Ishikawa (cell line): ENCODE results near the gene CNTNAP5.

ENCODE experiments used
- CEBPB ChIP-seq: IDR thresholded peaks from 2 replicates; pipeline ENCODE4 v1.6.1; 2012
- CREB1 ChIP-seq: IDR thresholded peaks from 2 replicates; pipeline ENCODE4 v1.6.1; 2012; ENCODE audit warnings: low read depth
- EGR1 ChIP-seq: IDR thresholded peaks from 2 replicates; pipeline ENCODE4 v1.6.1; 2012
- EP300 ChIP-seq: IDR thresholded peaks from 2 replicates; pipeline ENCODE4 v1.6.1; 2012; ENCODE audit warnings: borderline replicate concordance
- FOXM1 ChIP-seq: IDR thresholded peaks from 2 replicates; pipeline ENCODE4 v1.6.1; 2012; ENCODE audit warnings: low read depth, borderline replicate concordance
- MAX ChIP-seq: IDR thresholded peaks from 2 replicates; pipeline ENCODE4 v1.6.1; 2012
- NFIC ChIP-seq: IDR thresholded peaks from 2 replicates; pipeline ENCODE4 v1.6.1; 2012
- RAD21 ChIP-seq: IDR thresholded peaks from 2 replicates; pipeline ENCODE4 v1.6.1; 2012; ENCODE audit warnings: low read depth
- TAF1 ChIP-seq: IDR thresholded peaks from 2 replicates; pipeline ENCODE4 v1.6.1; 2012; ENCODE audit warnings: low read depth, mild to moderate bottlenecking
- TCF12 ChIP-seq: IDR thresholded peaks from 2 replicates; pipeline ENCODE4 v1.6.1; 2012; ENCODE audit warnings: low read depth
- TEAD4 ChIP-seq: IDR thresholded peaks from 2 replicates; pipeline ENCODE4 v1.6.1; 2012
- YY1 ChIP-seq: IDR thresholded peaks from 2 replicates; pipeline ENCODE4 v1.6.1; 2012; ENCODE audit warnings: low read depth
- ZBTB7A ChIP-seq: IDR thresholded peaks from 2 replicates; pipeline ENCODE4 v1.6.1; 2012; ENCODE audit warnings: low read depth
- TF ChIP-seq, protein P1 (sequence below): IDR thresholded peaks from 2 replicates; pipeline ENCODE4 v1.6.1; 2012
- TF ChIP-seq, protein P2 (sequence below): IDR thresholded peaks from 2 replicates; pipeline ENCODE4 v1.6.1; 2012; ENCODE audit warnings: low read depth, mild to moderate bottlenecking

Gene CNTNAP5

DNA sequence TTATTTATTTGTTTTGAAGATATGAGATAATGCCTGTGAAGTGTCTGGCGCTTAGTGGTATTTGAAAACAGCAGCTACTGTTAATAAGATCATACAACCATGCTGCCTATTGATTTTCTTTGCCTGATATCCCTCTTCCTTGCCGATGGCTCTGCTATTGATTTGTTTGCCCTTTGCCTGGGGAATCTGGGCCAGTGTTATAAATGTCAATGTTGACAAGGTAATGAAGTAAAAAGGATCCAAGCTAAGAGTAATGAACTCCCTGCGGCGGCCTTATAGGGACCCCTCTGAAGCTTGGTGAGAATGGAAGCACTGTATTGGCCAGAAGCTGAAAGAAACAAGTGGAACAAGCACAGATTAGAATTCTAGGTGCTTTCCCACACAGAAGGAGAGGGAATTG lies 854.6 kb downstream of the CNTNAP5 start:
- TF ChIP-seq MAX (no peak), NFIC (no peak), CREB1 (no peak), TEAD4 (no peak), FOXM1 (no peak), TAF1 (no peak), CEBPB (no peak), TCF12 (no peak), EP300 (no peak), RAD21 (no peak), EGR1 (no peak), ZBTB7A (no peak), YY1 (no peak)
- TF ChIP-seq, protein P1, sequence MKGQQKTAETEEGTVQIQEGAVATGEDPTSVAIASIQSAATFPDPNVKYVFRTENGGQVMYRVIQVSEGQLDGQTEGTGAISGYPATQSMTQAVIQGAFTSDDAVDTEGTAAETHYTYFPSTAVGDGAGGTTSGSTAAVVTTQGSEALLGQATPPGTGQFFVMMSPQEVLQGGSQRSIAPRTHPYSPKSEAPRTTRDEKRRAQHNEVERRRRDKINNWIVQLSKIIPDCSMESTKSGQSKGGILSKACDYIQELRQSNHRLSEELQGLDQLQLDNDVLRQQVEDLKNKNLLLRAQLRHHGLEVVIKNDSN: no peak
- TF ChIP-seq, protein P2, sequence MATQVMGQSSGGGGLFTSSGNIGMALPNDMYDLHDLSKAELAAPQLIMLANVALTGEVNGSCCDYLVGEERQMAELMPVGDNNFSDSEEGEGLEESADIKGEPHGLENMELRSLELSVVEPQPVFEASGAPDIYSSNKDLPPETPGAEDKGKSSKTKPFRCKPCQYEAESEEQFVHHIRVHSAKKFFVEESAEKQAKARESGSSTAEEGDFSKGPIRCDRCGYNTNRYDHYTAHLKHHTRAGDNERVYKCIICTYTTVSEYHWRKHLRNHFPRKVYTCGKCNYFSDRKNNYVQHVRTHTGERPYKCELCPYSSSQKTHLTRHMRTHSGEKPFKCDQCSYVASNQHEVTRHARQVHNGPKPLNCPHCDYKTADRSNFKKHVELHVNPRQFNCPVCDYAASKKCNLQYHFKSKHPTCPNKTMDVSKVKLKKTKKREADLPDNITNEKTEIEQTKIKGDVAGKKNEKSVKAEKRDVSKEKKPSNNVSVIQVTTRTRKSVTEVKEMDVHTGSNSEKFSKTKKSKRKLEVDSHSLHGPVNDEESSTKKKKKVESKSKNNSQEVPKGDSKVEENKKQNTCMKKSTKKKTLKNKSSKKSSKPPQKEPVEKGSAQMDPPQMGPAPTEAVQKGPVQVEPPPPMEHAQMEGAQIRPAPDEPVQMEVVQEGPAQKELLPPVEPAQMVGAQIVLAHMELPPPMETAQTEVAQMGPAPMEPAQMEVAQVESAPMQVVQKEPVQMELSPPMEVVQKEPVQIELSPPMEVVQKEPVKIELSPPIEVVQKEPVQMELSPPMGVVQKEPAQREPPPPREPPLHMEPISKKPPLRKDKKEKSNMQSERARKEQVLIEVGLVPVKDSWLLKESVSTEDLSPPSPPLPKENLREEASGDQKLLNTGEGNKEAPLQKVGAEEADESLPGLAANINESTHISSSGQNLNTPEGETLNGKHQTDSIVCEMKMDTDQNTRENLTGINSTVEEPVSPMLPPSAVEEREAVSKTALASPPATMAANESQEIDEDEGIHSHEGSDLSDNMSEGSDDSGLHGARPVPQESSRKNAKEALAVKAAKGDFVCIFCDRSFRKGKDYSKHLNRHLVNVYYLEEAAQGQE: no peak

DNA sequence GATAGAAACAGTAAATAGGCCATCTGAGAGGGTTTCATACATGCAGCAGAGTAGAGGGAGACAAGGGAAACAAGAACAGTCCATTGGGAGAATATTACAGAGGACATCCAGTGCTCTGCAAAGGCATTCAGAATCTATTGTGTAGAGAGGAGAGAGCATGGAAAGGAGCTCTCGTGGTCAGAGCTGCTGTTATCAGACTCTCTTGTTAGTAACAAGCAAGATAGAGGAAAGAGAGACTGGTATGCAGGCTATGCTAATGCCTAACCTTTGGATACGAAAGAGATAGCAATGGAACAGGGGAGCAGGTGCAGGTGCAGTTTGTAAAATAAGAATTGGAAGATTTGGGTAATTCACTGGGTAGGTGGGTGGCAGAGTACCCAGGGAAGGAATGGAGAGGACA lies 855.9 kb downstream of the CNTNAP5 start:
- no peak for TF ChIP-seq TCF12
- TF ChIP-seq, protein P2: no peak
- no peak for TF ChIP-seq CEBPB
- TF ChIP-seq MAX: no peak
- no peak for TF ChIP-seq NFIC
- TF ChIP-seq EGR1: no peak
- no peak for TF ChIP-seq RAD21
- TF ChIP-seq TAF1: no peak
- no peak for TF ChIP-seq TEAD4
- TF ChIP-seq YY1: no peak
- no peak for TF ChIP-seq CREB1
- TF ChIP-seq ZBTB7A: no peak
- no peak for TF ChIP-seq EP300
- TF ChIP-seq, protein P1: no peak
- no peak for TF ChIP-seq FOXM1

GRCh38 chr2:124882423-124882822 lies 857.3 kb downstream of the CNTNAP5 start:
- TF ChIP-seq RAD21 (no peak), YY1 (no peak), EGR1 (no peak), CEBPB (no peak)
- TF ChIP-seq, protein P1: no peak

- TF ChIP-seq TAF1 (no peak), EP300 (no peak), NFIC (no peak), TEAD4 (no peak), TCF12 (no peak), RAD21 (no peak), ZBTB7A (no peak)
Observed at GRCh38 chr2:124883595-124883994, 858.5 kb downstream of the CNTNAP5 start.

DNA sequence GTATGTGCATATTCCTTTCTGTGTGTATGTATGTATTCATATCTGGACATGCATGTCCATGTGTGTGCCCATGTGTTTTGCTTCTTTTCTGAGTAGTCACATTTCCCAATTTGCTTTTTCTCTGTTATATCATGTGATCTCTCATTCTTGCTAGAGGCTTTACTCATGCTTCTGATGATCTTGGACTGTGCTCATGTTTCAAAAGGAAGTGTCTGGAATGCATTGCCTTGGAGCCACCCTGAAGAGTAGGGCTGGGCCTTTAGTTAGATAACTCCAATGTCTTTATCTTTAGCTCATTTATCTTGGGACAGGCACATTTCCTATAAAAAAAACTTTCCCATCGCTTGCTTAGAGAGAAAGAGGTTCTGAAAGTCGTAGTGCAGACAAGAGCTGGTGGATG lies 859.2 kb downstream of the CNTNAP5 start:
- TF ChIP-seq MAX (no peak), NFIC (no peak), EGR1 (no peak), ZBTB7A (no peak), TCF12 (no peak), RAD21 (no peak), CREB1 (no peak), TEAD4 (no peak), TAF1 (no peak)

DNA sequence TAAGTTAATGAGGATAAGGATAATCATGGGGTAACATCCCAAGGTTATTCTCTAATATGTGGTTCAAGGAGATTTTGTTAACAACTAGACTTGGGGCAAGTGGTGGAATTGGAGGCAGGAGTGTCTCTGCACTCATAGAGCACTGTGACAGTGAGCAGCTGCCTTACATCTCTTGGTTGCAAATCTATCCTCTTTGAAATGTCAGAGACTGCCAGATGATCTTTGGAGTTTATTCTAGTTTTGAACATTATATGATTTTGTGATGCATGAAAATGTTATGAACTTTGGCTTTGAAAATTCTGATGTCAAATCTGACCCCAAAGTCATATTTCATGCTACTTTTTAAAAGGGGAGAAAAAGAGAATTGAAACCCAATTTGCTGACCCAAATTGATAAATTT lies 861.1 kb downstream of the CNTNAP5 start:
- no peak for TF ChIP-seq ZBTB7A
